ENCODE results near the gene VDAC2. TPM values are rescaled to one million over a fixed set of nuclear protein-coding genes. Genes with fewer than 3 reads are reported as not detected.

The VDAC2 gene, protein sequence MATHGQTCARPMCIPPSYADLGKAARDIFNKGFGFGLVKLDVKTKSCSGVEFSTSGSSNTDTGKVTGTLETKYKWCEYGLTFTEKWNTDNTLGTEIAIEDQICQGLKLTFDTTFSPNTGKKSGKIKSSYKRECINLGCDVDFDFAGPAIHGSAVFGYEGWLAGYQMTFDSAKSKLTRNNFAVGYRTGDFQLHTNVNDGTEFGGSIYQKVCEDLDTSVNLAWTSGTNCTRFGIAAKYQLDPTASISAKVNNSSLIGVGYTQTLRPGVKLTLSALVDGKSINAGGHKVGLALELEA
- polyA plus RNA-seq, result 405 and 437 TPM in 2 replicates

DNA sequence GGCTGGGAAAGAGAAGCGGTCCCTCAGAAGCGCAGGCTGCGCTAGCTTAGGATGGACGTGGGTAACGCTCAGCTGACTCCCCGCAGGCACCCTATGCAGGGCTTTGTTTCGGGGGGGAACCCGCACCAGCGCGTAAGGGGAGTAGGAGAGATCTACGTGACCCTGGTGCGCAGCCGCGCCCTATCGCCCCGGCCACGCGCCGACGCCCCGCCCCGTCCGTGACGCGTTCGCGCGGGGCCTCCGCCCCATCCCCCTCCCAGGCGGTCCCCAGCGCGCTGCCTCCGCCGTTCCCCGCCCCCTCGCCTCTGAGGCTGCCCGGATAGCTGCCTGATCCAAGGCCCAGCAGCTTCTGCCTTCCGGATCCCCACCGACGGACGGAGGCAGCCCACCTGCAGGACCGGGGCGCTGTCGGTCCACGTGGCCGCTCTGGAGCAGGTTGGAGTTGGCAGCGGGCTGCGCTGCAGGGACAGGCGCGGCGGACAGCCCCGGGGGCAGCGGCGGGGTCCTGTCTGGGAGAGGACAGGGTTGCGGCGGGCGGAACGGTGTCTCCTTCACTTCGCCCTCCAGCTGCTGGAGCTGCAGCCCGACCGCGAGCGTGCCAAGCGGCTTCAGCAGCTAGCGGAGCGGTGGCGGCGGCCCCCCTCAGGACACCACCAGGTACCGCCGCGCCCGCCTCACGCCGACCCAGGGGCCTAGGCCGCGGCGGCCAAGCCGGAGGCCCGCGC, at the start of gene VDAC2:
Gene VDAC2 (plus strand): TSS at position 515 of the 725 bp plus-strand sequence. CDS start 363 bp downstream, outside the sequence.

DNA sequence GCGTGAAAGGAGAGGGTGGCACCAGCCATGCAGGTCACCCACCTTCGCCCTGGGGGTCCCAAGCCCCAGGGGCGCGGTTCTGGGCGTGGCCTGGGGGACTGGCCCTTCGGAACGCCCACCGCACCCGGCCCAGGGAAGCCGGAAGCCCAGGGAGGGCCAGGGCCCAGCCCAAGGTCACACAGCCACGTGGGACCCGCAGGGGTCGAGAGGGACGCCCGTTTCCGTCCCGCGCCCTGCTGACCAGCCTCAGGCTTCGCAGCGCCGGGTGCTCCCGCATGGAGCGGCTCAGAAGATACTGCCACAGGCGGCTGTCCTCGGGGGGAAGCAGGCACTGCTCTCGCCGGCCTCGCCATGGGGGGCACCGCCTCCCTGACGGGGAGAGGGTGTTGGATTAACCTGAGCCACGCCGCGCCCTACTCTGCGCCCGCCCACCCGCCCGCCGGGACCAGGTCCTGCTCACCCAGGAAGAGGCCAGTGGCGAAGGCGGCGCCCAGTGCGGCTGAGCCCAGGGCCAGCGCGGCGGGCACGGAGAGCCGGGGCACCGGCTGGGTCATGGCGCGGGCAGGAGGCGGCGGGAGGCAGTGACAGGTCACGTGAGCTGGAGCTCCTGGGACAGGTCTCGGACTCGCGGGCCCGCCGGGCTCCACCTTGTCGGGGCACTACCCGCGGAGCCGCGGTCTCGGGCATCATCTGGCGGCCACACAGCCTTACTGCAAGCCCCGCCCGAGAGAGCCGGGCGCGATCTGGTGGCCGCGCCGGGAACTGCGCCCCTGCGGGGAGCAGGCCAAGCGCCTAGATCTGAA, 25.0 kb downstream of the VDAC2 start, which contains the start of gene COMTD1:
Gene COMTD1 (minus strand): TSS at position 583 of the 803 bp plus-strand sequence. CDS start 29 bp downstream, at position 554.

Other genes starting within 250 kb of the VDAC2 start
- 223 and 262 TPM in 2 replicates for gene SAMD8, start 99.1 kb upstream of the VDAC2 start, polyA plus RNA-seq
- 0.97 and 2.0 TPM in 2 replicates for gene COMTD1, start 25.2 kb downstream of the VDAC2 start, polyA plus RNA-seq
- gene ZNF503, start 191.0 kb downstream of the VDAC2 start, polyA plus RNA-seq, result 0.56 and 2.2 TPM in 2 replicates
- 4.1 and 4.2 TPM in 2 replicates for gene LRMDA, start 220.8 kb downstream of the VDAC2 start, polyA plus RNA-seq